ENCODE data around the gene CDC42EP1.
A peak's percentile ranks its signal among the peaks of the same experiment; 100 is the strongest.
"Not testable (repeated sequence)": the region's sequence is repeated elsewhere in the genome, so short reads cannot be mapped to it uniquely, and the experiment has no call there.

CDC42EP1 gene

GRCh38 chr22:37609240-37610152 is 49.2 kb downstream of the CDC42EP1 start:
- peak in 3 of 51 donors; percentile 59 to 62 (median 62) for DNase-seq

- DNase-seq: not testable (repeated sequence)
Observed at GRCh38 chr22:37610153-37610475, 49.8 kb downstream of the CDC42EP1 start.

- DNase-seq: peak in 6 of 51 donors; percentile 13 to 30 (median 24)
Observed at GRCh38 chr22:37610480-37611129, 50.3 kb downstream of the CDC42EP1 start.

- DNase-seq: no peak
Observed at GRCh38 chr22:37611207-37611606, 50.9 kb downstream of the CDC42EP1 start.

GRCh38 chr22:37616201-37617083 is 56.2 kb downstream of the CDC42EP1 start:
- no peak for DNase-seq

- no peak for DNase-seq
Observed at GRCh38 chr22:37617431-37617830, 57.2 kb downstream of the CDC42EP1 start.

- no peak for DNase-seq
Observed at GRCh38 chr22:37618072-37618656, 57.9 kb downstream of the CDC42EP1 start.

GRCh38 chr22:37618674-37619073 is 58.4 kb downstream of the CDC42EP1 start:
- DNase-seq: no peak
